GM23338 (cell line): Measurements from ENCODE around the gene IL11. TPM values are rescaled to one million over a fixed set of nuclear protein-coding genes. Genes with fewer than 3 reads are reported as not detected.

Experiments
- ATAC-seq: fragments of 200-7000 bp; cut with Tn5 transposase; 3 replicates; pipeline ENCODE4 v1.9.1; 2020
- DNase-seq: peaks from one replicate; pipeline ENCODE4 v3.0.0-alpha.2; 2015; ENCODE audit warnings: low spot score
- H2AFZ ChIP-seq: fragments of 200-600 bp; sonication (generic); 2 replicates; pipeline ENCODE4 v1.8.0; 2016; ENCODE audit warnings: antibody characterized with exemption, mild to moderate bottlenecking, moderate library complexity
- H3F3A ChIP-seq: fragments of 200-600 bp; sonication (generic); replicated peaks from 2 replicates; pipeline ENCODE4 v1.8.0; 2017; ENCODE audit warnings: antibody characterized with exemption, mixed run types, low read depth
- H3K27ac ChIP-seq: fragments of 200-600 bp; sonication (generic); 2 replicates; pipeline ENCODE4 v1.6.1; 2016; ENCODE audit warnings: low read depth
- H3K27me3 ChIP-seq: fragments of 200-600 bp; sonication (generic); 2 replicates; pipeline ENCODE4 v1.8.0; 2016; ENCODE audit warnings: mild to moderate bottlenecking, mixed run types, moderate library complexity; ENCODE audit not compliant: insufficient read depth
- H3K36me3 ChIP-seq: fragments of 200-600 bp; sonication (generic); 2 replicates; pipeline ENCODE4 v1.8.0; 2016; ENCODE audit warnings: mild to moderate bottlenecking; ENCODE audit not compliant: insufficient read depth
- H3K4me1 ChIP-seq: fragments of 200-600 bp; sonication (generic); 2 replicates; pipeline ENCODE4 v1.8.0; 2016; ENCODE audit warnings: mild to moderate bottlenecking, moderate library complexity; ENCODE audit not compliant: insufficient read depth
- H3K4me2 ChIP-seq: fragments of 200-600 bp; sonication (generic); 2 replicates; pipeline ENCODE4 v1.7.1; 2017; ENCODE audit warnings: mixed run types
- H3K4me3 ChIP-seq: fragments of 200-600 bp; sonication (generic); 2 replicates; pipeline ENCODE4 v1.6.1; 2016; ENCODE audit warnings: mixed run types
- H3K79me2 ChIP-seq: fragments of 200-600 bp; sonication (generic); replicated peaks from 2 replicates; pipeline ENCODE4 v1.8.0; 2017; ENCODE audit warnings: mild to moderate bottlenecking; ENCODE audit not compliant: insufficient read depth
- H3K9me2 ChIP-seq: fragments of 200-600 bp; sonication (generic); 2 replicates; pipeline ENCODE4 v1.8.0; 2017; ENCODE audit not compliant: insufficient read depth
- H4K20me1 ChIP-seq: fragments of 200-600 bp; sonication (generic); replicated peaks from 2 replicates; pipeline ENCODE4 v1.8.0; 2017; ENCODE audit warnings: mild to moderate bottlenecking; ENCODE audit not compliant: insufficient read depth
- H3K27ac Mint-ChIP-seq: 2 replicates; pipeline ENCODE4 v1.8.0; 2020; ENCODE audit warnings: inconsistent platforms, mild to moderate bottlenecking, moderate library complexity, mixed read lengths
- H3K27me3 Mint-ChIP-seq: 3 replicates; pipeline ENCODE4 v1.8.0; 2022; ENCODE audit warnings: low read depth, mild to moderate bottlenecking, moderate library complexity, mixed read lengths, inconsistent platforms; ENCODE audit not compliant: insufficient read depth, poor library complexity
- H3K36me3 Mint-ChIP-seq: 3 replicates; pipeline ENCODE4 v1.8.0; 2021; ENCODE audit warnings: low read depth, mild to moderate bottlenecking, inconsistent platforms, moderate library complexity, mixed read lengths
- H3K4me1 Mint-ChIP-seq: 3 replicates; pipeline ENCODE4 v1.8.0; 2020; ENCODE audit warnings: mild to moderate bottlenecking, inconsistent platforms, mixed read lengths
- H3K4me3 Mint-ChIP-seq: 3 replicates; pipeline ENCODE4 v1.8.0; 2021; ENCODE audit warnings: moderate library complexity, mild to moderate bottlenecking, inconsistent platforms, mixed read lengths
- H3K9me3 Mint-ChIP-seq: 3 replicates; pipeline ENCODE4 v1.8.0; 2020; ENCODE audit warnings: moderate library complexity, mild to moderate bottlenecking, inconsistent platforms, mixed read lengths
- EZH2 ChIP-seq: fragments of 200-600 bp; sonication (generic); IDR thresholded peaks from one replicate; pipeline ENCODE4 v1.8.0; 2017; ENCODE audit warnings: antibody characterized with exemption, mild to moderate bottlenecking, low read depth; ENCODE audit not compliant: unreplicated experiment
- JUNB ChIP-seq: IDR thresholded peaks from one replicate; pipeline ENCODE4 v1.6.1; 2016; ENCODE audit warnings: antibody characterized with exemption; ENCODE audit not compliant: unreplicated experiment
- ZNF114 ChIP-seq: fragments of 250-450 bp; sonication (Bioruptor Pico); IDR thresholded peaks from 2 replicates; pipeline ENCODE4 v1.5.0; 2020; ENCODE audit warnings: mild to moderate bottlenecking, moderate library complexity
- polyA plus RNA-seq: library from polyadenylated mRNA; unstranded; fragments of >200 nt; fragmentation: Nextera tagmentation; extraction: Ambion mirVana; gene quantifications from 2 replicates; pipeline ENCODE4 v1.2.1, GENCODE V29; 2016
- total RNA-seq: library from RNA; depleted of rRNA; stranded (reverse); fragments of >200 nt; shearing (Covaris generic); gene quantifications from 2 replicates; pipeline ENCODE4 v1.2.3, GENCODE V29; 2014; rRNA removed
- TF ChIP-seq, protein P1 (sequence below): IDR thresholded peaks from one replicate; pipeline ENCODE4 v1.6.1; 2018; ENCODE audit warnings: antibody characterized with exemption; ENCODE audit not compliant: unreplicated experiment

IL11 gene
- total and polyA plus RNA-seq, 2 experiments from 2014 or later = 0.58 to 2.2 TPM

DNA sequence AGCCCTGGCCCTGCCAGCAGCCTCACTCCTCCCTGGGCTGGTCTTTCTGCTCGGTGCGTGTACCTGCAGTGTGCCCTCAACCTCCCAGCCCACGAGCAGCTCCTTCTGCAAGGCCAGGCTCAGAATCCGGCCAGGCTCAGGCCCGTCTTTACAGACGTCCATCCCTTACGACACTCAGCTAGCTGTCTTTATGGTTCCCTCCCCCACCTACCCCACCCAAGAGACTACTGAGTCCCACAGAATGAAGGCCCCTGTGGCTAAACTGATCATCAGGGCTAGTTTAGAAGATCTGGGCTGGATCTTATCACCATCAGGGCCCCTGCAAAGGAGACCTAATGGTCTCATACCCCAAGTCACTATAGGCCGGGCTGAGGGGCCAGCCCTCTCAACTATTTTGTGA, 55.9 kb downstream of the IL11 start:
- no peaks in the 10 kb centered on the region for H3K9me2 ChIP-seq
- no peak overlapping the region for H2AFZ ChIP-seq
- no peaks in the 10 kb centered on the region; the same call in 1 of the 2 replicates for H4K20me1 ChIP-seq
- H3K36me3 Mint-ChIP-seq = peaks cover 8% of the 10 kb centered on the region
- H3K27me3 Mint-ChIP-seq = peaks cover 9% of the 10 kb centered on the region
- H3K79me2 ChIP-seq = no peaks in the 10 kb centered on the region
- no peaks in the 10 kb centered on the region for H3K9me3 Mint-ChIP-seq
- H3K27me3 ChIP-seq = no peaks in the 10 kb centered on the region
- H3K4me1 ChIP-seq = peaks cover 5% of the 10 kb centered on the region; the same call in 1 of the 2 replicates
- H3K4me3 Mint-ChIP-seq = no peak overlapping the region
- TF ChIP-seq ZNF114 (CRISPR knock-in tag) (no peak), JUNB (no peak), EZH2 (no peak)
- TF ChIP-seq, protein P1, sequence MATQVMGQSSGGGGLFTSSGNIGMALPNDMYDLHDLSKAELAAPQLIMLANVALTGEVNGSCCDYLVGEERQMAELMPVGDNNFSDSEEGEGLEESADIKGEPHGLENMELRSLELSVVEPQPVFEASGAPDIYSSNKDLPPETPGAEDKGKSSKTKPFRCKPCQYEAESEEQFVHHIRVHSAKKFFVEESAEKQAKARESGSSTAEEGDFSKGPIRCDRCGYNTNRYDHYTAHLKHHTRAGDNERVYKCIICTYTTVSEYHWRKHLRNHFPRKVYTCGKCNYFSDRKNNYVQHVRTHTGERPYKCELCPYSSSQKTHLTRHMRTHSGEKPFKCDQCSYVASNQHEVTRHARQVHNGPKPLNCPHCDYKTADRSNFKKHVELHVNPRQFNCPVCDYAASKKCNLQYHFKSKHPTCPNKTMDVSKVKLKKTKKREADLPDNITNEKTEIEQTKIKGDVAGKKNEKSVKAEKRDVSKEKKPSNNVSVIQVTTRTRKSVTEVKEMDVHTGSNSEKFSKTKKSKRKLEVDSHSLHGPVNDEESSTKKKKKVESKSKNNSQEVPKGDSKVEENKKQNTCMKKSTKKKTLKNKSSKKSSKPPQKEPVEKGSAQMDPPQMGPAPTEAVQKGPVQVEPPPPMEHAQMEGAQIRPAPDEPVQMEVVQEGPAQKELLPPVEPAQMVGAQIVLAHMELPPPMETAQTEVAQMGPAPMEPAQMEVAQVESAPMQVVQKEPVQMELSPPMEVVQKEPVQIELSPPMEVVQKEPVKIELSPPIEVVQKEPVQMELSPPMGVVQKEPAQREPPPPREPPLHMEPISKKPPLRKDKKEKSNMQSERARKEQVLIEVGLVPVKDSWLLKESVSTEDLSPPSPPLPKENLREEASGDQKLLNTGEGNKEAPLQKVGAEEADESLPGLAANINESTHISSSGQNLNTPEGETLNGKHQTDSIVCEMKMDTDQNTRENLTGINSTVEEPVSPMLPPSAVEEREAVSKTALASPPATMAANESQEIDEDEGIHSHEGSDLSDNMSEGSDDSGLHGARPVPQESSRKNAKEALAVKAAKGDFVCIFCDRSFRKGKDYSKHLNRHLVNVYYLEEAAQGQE = no peak
- peaks cover 6% of the 10 kb centered on the region for H3K4me1 Mint-ChIP-seq
- no peak overlapping the region for H3K4me2 ChIP-seq
- ATAC-seq (no peak; the same call in 2 of the 3 replicates), DNase-seq (no peak)
- H3K27ac ChIP-seq = no peak overlapping the region
- no peak overlapping the region for H3K27ac Mint-ChIP-seq
- no peaks in the 10 kb centered on the region for H3K36me3 ChIP-seq
- H3K4me3 ChIP-seq = no peak overlapping the region
- H3F3A ChIP-seq = no peaks in the 10 kb centered on the region; the same call in 1 of the 2 replicates

Other genes with a start within 250 kb of the IL11 start
- gene TNNT1, start 221.3 kb downstream of the IL11 start, total RNA-seq = 51.4 and 59.3 TPM in 2 replicates
- gene TNNT1, start 221.3 kb downstream of the IL11 start, polyA plus RNA-seq = 139 and 150 TPM in 2 replicates
- gene TNNI3, start 212.7 kb downstream of the IL11 start, total RNA-seq = 21.5 and 27.9 TPM in 2 replicates
- gene TNNI3, start 212.7 kb downstream of the IL11 start, polyA plus RNA-seq = 150 and 153 TPM in 2 replicates
- 5.6 and 8.5 TPM in 2 replicates for gene DNAAF3, start 203.8 kb downstream of the IL11 start, total RNA-seq
- 8.8 and 9.0 TPM in 2 replicates for gene DNAAF3, start 203.8 kb downstream of the IL11 start, polyA plus RNA-seq
- gene SYT5, start 190.2 kb downstream of the IL11 start, total RNA-seq = 0.54 and 2.1 TPM in 2 replicates
- gene SYT5, start 190.2 kb downstream of the IL11 start, polyA plus RNA-seq = 4.0 and 4.7 TPM in 2 replicates
- 0.12 and 2.1 TPM in 2 replicates for gene PTPRH, start 161.0 kb downstream of the IL11 start, total RNA-seq
- gene PTPRH, start 161.0 kb downstream of the IL11 start, polyA plus RNA-seq = 0.12 and 0.16 TPM in 2 replicates
- gene TMEM86B, start 141.7 kb downstream of the IL11 start, total RNA-seq = 2.9 and 3.2 TPM in 2 replicates
- 1.1 and 1.7 TPM in 2 replicates for gene TMEM86B, start 141.7 kb downstream of the IL11 start, polyA plus RNA-seq
- 62.5 and 70.8 TPM in 2 replicates for gene PPP6R1, start 111.4 kb downstream of the IL11 start, total RNA-seq
- 22.2 and 24.9 TPM in 2 replicates for gene PPP6R1, start 111.4 kb downstream of the IL11 start, polyA plus RNA-seq
- 91.0 and 91.1 TPM in 2 replicates for gene HSPBP1, start 90.4 kb downstream of the IL11 start, total RNA-seq
- 81.9 and 83.6 TPM in 2 replicates for gene HSPBP1, start 90.4 kb downstream of the IL11 start, polyA plus RNA-seq
- gene BRSK1, start 86.5 kb downstream of the IL11 start, total RNA-seq = 11.3 and 17.2 TPM in 2 replicates
- 2.3 and 3.4 TPM in 2 replicates for gene BRSK1, start 86.5 kb downstream of the IL11 start, polyA plus RNA-seq
- not detected in 2 replicates for gene TMEM150B, start 45.1 kb downstream of the IL11 start, total RNA-seq
- gene TMEM150B, start 45.1 kb downstream of the IL11 start, polyA plus RNA-seq = 0.29 and 0.40 TPM in 2 replicates
- gene KMT5C, start 30.6 kb downstream of the IL11 start, total RNA-seq = 34.3 and 43.2 TPM in 2 replicates
- gene KMT5C, start 30.6 kb downstream of the IL11 start, polyA plus RNA-seq = 12.9 and 14.2 TPM in 2 replicates
- 2.7 and 2.9 TPM in 2 replicates for gene COX6B2, start 15.7 kb downstream of the IL11 start, total RNA-seq
- gene COX6B2, start 15.7 kb downstream of the IL11 start, polyA plus RNA-seq = 5.3 and 5.7 TPM in 2 replicates
- not detected in 2 replicates for gene GARIN5B, start 7.2 kb downstream of the IL11 start, total RNA-seq
- not detected in 2 replicates for gene GARIN5B, start 7.2 kb downstream of the IL11 start, polyA plus RNA-seq
- gene TMEM190, start 6.4 kb upstream of the IL11 start, total RNA-seq = not detected in 2 replicates
- gene TMEM190, start 6.4 kb upstream of the IL11 start, polyA plus RNA-seq = 4.2 and 4.8 TPM in 2 replicates
- 4.1 and 7.5 TPM in 2 replicates for gene TMEM238, start 13.8 kb upstream of the IL11 start, total RNA-seq
- 0.55 and 0.59 TPM in 2 replicates for gene TMEM238, start 13.8 kb upstream of the IL11 start, polyA plus RNA-seq
- 463 and 737 TPM in 2 replicates for gene RPL28, start 15.5 kb upstream of the IL11 start, total RNA-seq
- gene RPL28, start 15.5 kb upstream of the IL11 start, polyA plus RNA-seq = 1,528 and 1,802 TPM in 2 replicates
- gene UBE2S, start 37.3 kb upstream of the IL11 start, total RNA-seq = 363 and 469 TPM in 2 replicates
- 523 and 533 TPM in 2 replicates for gene UBE2S, start 37.3 kb upstream of the IL11 start, polyA plus RNA-seq
- 1.4 and 1.6 TPM in 2 replicates for gene SHISA7, start 72.8 kb upstream of the IL11 start, total RNA-seq
- 0.32 and 0.37 TPM in 2 replicates for gene SHISA7, start 72.8 kb upstream of the IL11 start, polyA plus RNA-seq
- 82.1 and 85.2 TPM in 2 replicates for gene ISOC2, start 91.2 kb upstream of the IL11 start, total RNA-seq
- 62.6 and 76.5 TPM in 2 replicates for gene ISOC2, start 91.2 kb upstream of the IL11 start, polyA plus RNA-seq
- 0.85 and 1.7 TPM in 2 replicates for gene C19orf85, start 94.3 kb upstream of the IL11 start, total RNA-seq
- gene C19orf85, start 94.3 kb upstream of the IL11 start, polyA plus RNA-seq = 2.1 and 3.4 TPM in 2 replicates
- 10.7 and 12.7 TPM in 2 replicates for gene ZNF628, start 106.2 kb upstream of the IL11 start, total RNA-seq
- gene ZNF628, start 106.2 kb upstream of the IL11 start, polyA plus RNA-seq = 3.9 and 4.9 TPM in 2 replicates
- 25.4 and 27.8 TPM in 2 replicates for gene NAT14, start 114.7 kb upstream of the IL11 start, total RNA-seq
- gene NAT14, start 114.7 kb upstream of the IL11 start, polyA plus RNA-seq = 39.6 and 45.5 TPM in 2 replicates
- 0.69 and 1.2 TPM in 2 replicates for gene SSC5D, start 118.0 kb upstream of the IL11 start, total RNA-seq
- gene SSC5D, start 118.0 kb upstream of the IL11 start, polyA plus RNA-seq = 0.14 and 0.23 TPM in 2 replicates
- gene SBK2, start 166.7 kb upstream of the IL11 start, total RNA-seq = 2.0 and 3.5 TPM in 2 replicates
- 0.82 and 1.1 TPM in 2 replicates for gene SBK2, start 166.7 kb upstream of the IL11 start, polyA plus RNA-seq
- gene SBK3, start 175.1 kb upstream of the IL11 start, total RNA-seq = 0.23 and 0.94 TPM in 2 replicates
- 0.27 and 0.80 TPM in 2 replicates for gene SBK3, start 175.1 kb upstream of the IL11 start, polyA plus RNA-seq
- 8.4 and 12.2 TPM in 2 replicates for gene ZNF579, start 210.4 kb upstream of the IL11 start, total RNA-seq
- gene ZNF579, start 210.4 kb upstream of the IL11 start, polyA plus RNA-seq = 7.3 and 8.6 TPM in 2 replicates
- gene FIZ1, start 229.1 kb upstream of the IL11 start, total RNA-seq = 10.1 and 12.6 TPM in 2 replicates
- 5.3 and 5.4 TPM in 2 replicates for gene FIZ1, start 229.1 kb upstream of the IL11 start, polyA plus RNA-seq
- 8.3 and 16.5 TPM in 2 replicates for gene ZNF524, start 229.8 kb upstream of the IL11 start, total RNA-seq
- 5.7 and 6.0 TPM in 2 replicates for gene ZNF524, start 229.8 kb upstream of the IL11 start, polyA plus RNA-seq
- 10.3 and 12.1 TPM in 2 replicates for gene ZNF865, start 235.2 kb upstream of the IL11 start, total RNA-seq
- gene ZNF865, start 235.2 kb upstream of the IL11 start, polyA plus RNA-seq = 2.2 and 2.4 TPM in 2 replicates